Left kidney (tissue), 2 donors: ENCODE data around the gene ABHD17A. TPM values are rescaled to one million over a fixed set of nuclear protein-coding genes. Genes with fewer than 3 reads are reported as not detected.
"Not testable (repeated sequence)": the region's sequence is repeated elsewhere in the genome, so short reads cannot be mapped to it uniquely, and the experiment has no call there.

Experiments
- DNase-seq: peaks from one replicate; pipeline ENCODE4 v3.0.0-alpha.2; 2013
- polyA plus RNA-seq: library from polyadenylated mRNA; unstranded; fragments of 120-200 nt; gene quantifications from one replicate; pipeline ENCODE4 v1.2.1, GENCODE V29; 2013; ENCODE audit not compliant: insufficient read length

ABHD17A gene
- polyA plus RNA-seq, 1 donor: 29.3 TPM

- DNase-seq: no peak
These were observed 3.1 kb downstream of the ABHD17A start for GRCh38 chr19:1882089-1882785.

- not testable (repeated sequence) for DNase-seq
These were observed 3.8 kb downstream of the ABHD17A start for GRCh38 chr19:1881393-1882088.

GRCh38 chr19:1880611-1881392, 4.5 kb downstream of the ABHD17A start:
- no peak for DNase-seq

- DNase-seq: not testable (repeated sequence)
These were observed 5.3 kb downstream of the ABHD17A start for GRCh38 chr19:1879982-1880381.

GRCh38 chr19:1878583-1878982, 6.7 kb downstream of the ABHD17A start:
- DNase-seq: not testable (repeated sequence)

- not testable (repeated sequence) for DNase-seq
These were observed 8.0 kb downstream of the ABHD17A start for GRCh38 chr19:1877280-1877660.

- not testable (repeated sequence) for DNase-seq
These were observed 8.6 kb downstream of the ABHD17A start for GRCh38 chr19:1876496-1877279.

- peak; percentile 90 for DNase-seq
These were observed 9.4 kb downstream of the ABHD17A start for GRCh38 chr19:1875646-1876495.

GRCh38 chr19:1875265-1875645, 10.0 kb downstream of the ABHD17A start:
- not testable (repeated sequence) for DNase-seq

- DNase-seq: no peak
These were observed 10.6 kb downstream of the ABHD17A start for GRCh38 chr19:1874554-1875185.

GRCh38 chr19:1873524-1874473, 11.5 kb downstream of the ABHD17A start:
- no peak for DNase-seq

- no peak for DNase-seq
These were observed 12.3 kb downstream of the ABHD17A start for GRCh38 chr19:1872807-1873523.

GRCh38 chr19:1871630-1872029, 13.7 kb downstream of the ABHD17A start:
- DNase-seq: no peak

GRCh38 chr19:1871140-1871597, 14.1 kb downstream of the ABHD17A start:
- DNase-seq: no peak

GRCh38 chr19:1868971-1869370, 16.3 kb downstream of the ABHD17A start:
- no peak for DNase-seq

- no peak for DNase-seq
These were observed 18.0 kb downstream of the ABHD17A start for GRCh38 chr19:1867349-1867724.

GRCh38 chr19:1866693-1867348, 18.5 kb downstream of the ABHD17A start:
- no peak for DNase-seq
